GM21390 (cell line): ENCODE results near the gene FOXO4.

Experiments used
- ATAC-seq: cut with Tn5 transposase; IDR thresholded peaks from one replicate; pipeline ENCODE4 v1.9.1; 2021; ENCODE audit not compliant: unreplicated experiment

FOXO4 gene

DNA sequence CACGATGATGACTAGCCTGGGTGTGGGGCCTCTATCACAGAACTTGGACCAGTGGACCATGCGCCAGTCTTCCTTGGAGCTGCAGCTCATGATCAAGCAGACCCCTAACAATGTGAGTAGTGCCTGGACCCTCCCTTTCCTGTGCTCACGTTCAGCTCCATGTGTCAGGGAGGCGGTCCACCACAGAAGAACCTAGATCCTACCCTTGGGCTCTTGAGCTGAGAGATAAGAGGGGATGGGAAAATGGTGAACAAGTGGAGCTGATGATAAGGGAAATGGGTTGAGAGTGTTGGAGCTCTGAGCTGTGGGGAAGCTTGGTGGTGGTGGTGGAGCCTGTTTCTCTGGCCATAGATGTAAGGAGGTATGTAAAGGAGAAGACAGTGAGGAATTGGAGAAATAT lies 35.9 kb downstream of the FOXO4 start:
- no peak for ATAC-seq

DNA sequence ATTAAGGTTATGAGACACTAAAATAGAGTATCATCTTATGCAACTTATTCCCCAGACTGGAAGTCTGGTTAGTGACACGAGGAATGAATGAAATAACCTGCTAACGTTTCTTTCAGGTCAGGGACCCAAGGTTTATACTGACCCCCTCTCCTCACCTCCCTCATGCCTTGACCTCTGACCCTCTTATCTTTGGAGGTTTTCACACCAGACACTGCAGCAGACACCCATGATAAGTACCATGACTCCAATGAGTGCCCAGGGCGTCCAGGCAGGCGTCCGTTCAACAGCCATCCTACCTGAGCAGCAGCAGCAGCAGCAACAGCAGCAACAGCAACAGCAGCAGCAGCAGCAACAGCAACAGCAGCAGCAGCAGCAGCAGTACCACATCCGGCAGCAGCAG lies 44.8 kb downstream of the FOXO4 start:
- no peak for ATAC-seq

DNA sequence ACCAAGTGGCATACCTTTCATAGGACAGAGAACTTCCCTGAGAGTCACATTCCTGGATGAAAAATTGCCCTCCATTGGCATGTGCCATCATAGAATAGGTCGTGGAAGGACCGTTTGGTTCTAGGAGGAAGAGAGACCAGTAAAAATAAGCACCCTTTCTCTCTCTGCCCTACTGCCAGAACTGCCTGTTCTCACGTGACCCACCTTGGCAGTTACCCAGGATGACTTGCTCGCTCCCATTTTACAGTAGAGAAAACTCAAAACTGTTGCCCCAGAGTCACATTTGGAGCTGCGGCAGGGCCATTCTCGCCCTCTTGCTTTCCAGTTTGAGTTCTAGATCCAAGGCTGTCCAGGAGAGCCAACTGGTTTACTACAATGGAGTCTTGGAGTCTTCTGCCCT lies 47.9 kb downstream of the FOXO4 start:
- ATAC-seq: no peak

DNA sequence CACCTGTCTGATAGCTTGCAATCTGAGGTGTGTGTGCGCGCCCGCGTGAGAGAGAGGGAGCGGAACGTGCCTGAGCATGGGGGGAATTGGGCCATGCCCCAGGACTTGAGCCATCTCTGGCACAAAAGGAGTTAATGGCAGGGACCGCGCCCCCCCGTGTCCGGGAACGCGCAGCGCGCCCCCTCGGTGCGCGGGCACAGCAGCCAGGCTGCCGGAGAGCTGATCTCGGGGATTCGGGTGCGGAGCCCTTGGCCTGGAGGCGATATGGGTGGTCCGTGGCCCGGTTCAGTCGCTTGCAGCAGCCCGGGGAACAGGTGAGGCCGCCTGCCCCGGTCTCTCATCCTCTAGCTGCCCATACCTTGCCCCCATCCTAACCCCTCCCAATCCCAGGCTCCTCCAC lies 49.0 kb downstream of the FOXO4 start, which contains the start of gene NLGN3:
NLGN3 (plus strand) TSS at position 191 of the 400 bp plus-strand sequence. CDS start 2,909 bp downstream, outside the sequence.
- ATAC-seq: no peak

DNA sequence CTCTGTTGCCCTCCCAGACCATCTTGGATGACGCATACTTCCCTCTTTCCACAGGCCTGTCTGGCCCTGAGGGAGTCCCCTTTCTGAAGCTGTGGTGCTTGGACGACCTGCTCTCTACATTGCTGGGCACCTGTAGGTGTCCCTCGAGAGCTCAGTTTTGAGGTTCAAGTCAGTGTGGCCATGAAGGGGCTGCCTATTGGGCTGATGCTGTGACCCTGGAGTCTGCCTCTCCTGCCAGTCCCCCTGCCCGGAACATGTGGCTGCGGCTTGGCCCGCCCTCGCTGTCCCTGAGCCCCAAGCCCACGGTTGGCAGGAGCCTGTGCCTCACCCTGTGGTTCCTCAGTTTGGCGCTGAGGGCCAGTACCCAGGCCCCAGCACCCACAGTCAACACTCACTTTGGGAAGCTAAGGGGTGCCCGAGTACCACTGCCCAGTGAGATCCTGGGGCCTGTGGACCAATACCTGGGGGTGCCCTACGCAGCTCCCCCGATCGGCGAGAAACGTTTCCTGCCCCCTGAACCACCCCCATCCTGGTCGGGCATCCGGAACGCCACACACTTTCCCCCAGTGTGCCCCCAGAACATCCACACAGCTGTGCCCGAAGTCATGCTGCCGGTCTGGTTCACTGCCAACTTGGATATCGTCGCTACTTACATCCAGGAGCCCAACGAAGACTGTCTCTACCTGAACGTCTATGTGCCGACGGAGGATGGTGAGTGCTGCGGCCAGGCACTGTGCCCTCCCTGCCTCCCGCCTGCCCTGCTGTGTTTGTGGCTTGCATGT lies 52.0 kb downstream of the FOXO4 start:
- ATAC-seq: no peak

DNA sequence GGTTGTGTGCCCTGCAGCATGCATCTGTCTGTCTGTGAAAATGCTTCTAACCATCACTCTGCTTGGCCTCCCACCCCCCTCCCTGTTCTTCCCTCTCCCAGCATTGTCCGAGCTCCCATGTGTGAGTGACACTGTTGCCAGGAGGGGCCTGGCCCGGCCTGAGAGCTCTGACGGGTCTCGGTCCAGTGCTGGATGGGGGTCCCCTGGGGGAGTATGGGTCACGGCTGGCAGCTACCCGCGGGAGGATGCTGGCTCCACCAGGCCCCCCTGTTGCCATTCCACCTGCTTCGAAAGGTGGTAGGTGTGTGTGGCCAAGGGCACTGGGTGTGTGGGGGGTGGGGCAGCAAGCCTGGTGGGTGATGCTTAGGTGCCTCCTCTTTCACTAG lies 52.6 kb downstream of the FOXO4 start:
- no peak for ATAC-seq

DNA sequence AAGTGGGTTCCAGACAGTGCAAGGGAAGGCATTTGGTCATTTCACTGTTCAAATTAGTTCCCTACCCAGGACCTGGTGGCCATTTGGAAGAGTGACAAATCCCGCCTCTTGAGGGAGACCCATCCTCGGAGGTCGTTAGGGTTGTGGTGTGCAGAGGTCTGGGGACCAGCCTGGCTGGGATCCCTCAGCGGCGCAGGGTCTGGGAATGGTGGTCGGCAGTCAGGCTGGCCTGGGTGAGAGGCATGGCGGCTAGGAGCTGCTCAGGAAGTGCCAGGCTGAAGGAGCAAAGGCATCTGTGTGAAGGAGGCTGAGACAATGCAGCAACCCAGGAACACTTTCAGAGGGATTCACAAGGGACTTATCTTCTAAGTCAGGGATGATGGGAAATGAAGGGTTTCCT lies 55.7 kb downstream of the FOXO4 start:
- no peak for ATAC-seq
